Pancreas (tissue), 10 donors: ENCODE results near the gene PDE8A. TPM values are rescaled to one million over a fixed set of nuclear protein-coding genes. Genes with fewer than 3 reads are reported as not detected.

Source experiments
- ATAC-seq, 4 donors: fragments of 200-7000 bp; cut with Tn5 transposase; one replicate each; pipeline versions ENCODE4 v1.8.0 to v1.9.1; 2020; ENCODE audit warnings: mild to moderate bottlenecking in 4 of 4, moderate library complexity in 4 of 4
- DNase-seq, 6 donors: peaks; one replicate each; pipeline ENCODE4 v3.0.0-alpha.2; 2020
- FAIRE-seq: peaks from 2 replicates; lab custom pipeline; 2012; peaks lifted over from hg19 to GRCh38; lab: Jason Lieb, UNC
- H3K27ac ChIP-seq, 4 donors: fragments of 200-600 bp; sonication (generic); 1 replicate in 3 of 4; 2 replicates in 1 of 4; pipeline versions ENCODE4 v1.5.0 to v1.8.0; 2020
- H3K27me3 ChIP-seq, 4 donors: fragments of 200-600 bp; one replicate each; pipeline ENCODE4 v1.8.0; 2021
- H3K36me3 ChIP-seq, 3 donors: fragments of 200-600 bp; sonication (generic) in 1 of 3; one replicate each; pipeline versions ENCODE4 v1.5.0 to v1.8.0; 2020 to 2021
- H3K4me1 ChIP-seq, 3 donors: fragments of 200-600 bp; one replicate each; pipeline ENCODE4 v1.8.0; 2021
- H3K4me3 ChIP-seq, 4 donors: fragments of 200-600 bp; sonication (generic) in 2 of 4; one replicate each; pipeline versions ENCODE4 v1.5.0 to v1.8.0; 2020 to 2021
- H3K9me3 ChIP-seq, 4 donors: fragments of 200-600 bp; one replicate each; pipeline ENCODE4 v1.8.0; 2021
- CTCF ChIP-seq, 4 donors: fragments of 200-600 bp; sonication (generic) in 3 of 4; IDR thresholded peaks; one replicate each; pipeline versions ENCODE4 v1.5.0 to v1.8.0; 2021; ENCODE audit warnings: antibody characterized with exemption in 4 of 4
- WGBS, 2 donors: extraction: QIAGEN DNeasy Blood & Tissue Kit; methylation state at CpG; one replicate each; pipeline ENCODE4 v1.1.7; 2013; 5-methylcytosine and 5-hydroxymethylcytosine counted together
- intact Hi-C, 3 donors: fragments of 100-400 bp; cut with DNase I; formaldehyde crosslinking; loops; one replicate each; pipeline versions ENCODE4 v1.11.1 to v1.14.2; 2022
- polyA plus RNA-seq, 2 donors: library from polyadenylated mRNA; stranded (reverse); fragments of 200-250 nt; gene quantifications; one replicate each; pipeline ENCODE4 v1.2.3, GENCODE V29; 2013
- total RNA-seq, 6 donors: library from RNA; stranded (reverse); fragmentation: NEBNext Ultra II Directional in 4 of 6; extraction: Animal tissue kit (Norgen Biotek cat#: 25700) in 4 of 6; gene quantifications; one replicate each; pipeline versions ENCODE4 v1.2.1 to v1.2.4, GENCODE V29; 2021 to 2023
- donor health status: healthy with polysubstance abuse.
- donor health status: DM: no; HTN: no; CAD: no; lungs with moderate emphysema.
- donor health status: DM: no; HTN: no; CAD: no.
- donor health status: control.
- donor health status: control.
- donor health status: Bipolar disorder and iron deficiency.
- donor health status: DM: yes; HTN: yes; CAD: no.
- donor health status: DM: no; HTN: no; CAD: no.
- donor health status: DM: no; HTN: no; CAD: no.
- donor health status: DM: yes; HTN: yes; CAD: no.

The PDE8A gene
- total and polyA plus RNA-seq, 8 donors: 14.7 to 31.3 (median 20.7) TPM

GRCh38 chr15:85031086-85031943 is 49.7 kb downstream of the PDE8A start:
- FAIRE-seq: no peak
- Histone ChIP-seq H3K27me3 (no peaks in the 10 kb centered on the region), H3K36me3 (no peaks in the 10 kb centered on the region), H3K4me3 (no peak overlapping the region), H3K27ac (peak overlapping the region; percentile 13 to 80 (median 42)), H3K4me1 (peaks cover 37 to 73% (median 60%) of the 10 kb centered on the region in 3 donors), H3K9me3 (no peaks in the 10 kb centered on the region)
- intact Hi-C loops: no loop called here
- 37 to 51% methylated on average over 6 of the region's 6 CpGs for WGBS, 2 donors
- DNase-seq: no peak
- peak in 3 of 4 donors; percentile 24 to 41 (median 33) for ATAC-seq
- no peak for TF ChIP-seq CTCF (IDR thresholded peaks at IDR 0.05)

GRCh38 chr15:85031944-85032558 is 50.4 kb downstream of the PDE8A start:
- ATAC-seq (peak; percentile 31 to 50 (median 40)), FAIRE-seq (no peak), DNase-seq (no peak)
- Histone ChIP-seq H3K4me3 (no peak overlapping the region), H3K9me3 (no peaks in the 10 kb centered on the region), H3K27me3 (no peaks in the 10 kb centered on the region), H3K36me3 (no peaks in the 10 kb centered on the region), H3K4me1 (peaks cover 37 to 66% (median 53%) of the 10 kb centered on the region in 3 donors), H3K27ac (peak overlapping the region; percentile 13 to 80 (median 42))
- WGBS, 2 donors: 34 to 37% methylated on average over 2 of the region's 2 CpGs
- no peak for TF ChIP-seq CTCF (IDR thresholded peaks at IDR 0.05)
- intact Hi-C loops: no loop called here

GRCh38 chr15:85033148-85033547 is 51.5 kb downstream of the PDE8A start:
- 26 to 41% methylated on average over 1 of the region's 1 CpG for WGBS, 2 donors
- DNase-seq (no peak), ATAC-seq (peak in 2 of 4 donors; percentile 20 to 26), FAIRE-seq (no peak)
- Histone ChIP-seq H3K4me3 (no peak overlapping the region), H3K9me3 (no peaks in the 10 kb centered on the region), H3K27me3 (no peaks in the 10 kb centered on the region), H3K4me1 (peaks cover 42 to 58% (median 46%) of the 10 kb centered on the region in 3 donors), H3K36me3 (no peaks in the 10 kb centered on the region), H3K27ac (peak overlapping the region in 2 of 4 donors; percentile 72 to 80)
- intact Hi-C loops: no loop called here
- no peak for TF ChIP-seq CTCF (IDR thresholded peaks at IDR 0.05)

- ATAC-seq (no peak), DNase-seq (no peak), FAIRE-seq (no peak)
- no peaks in the 10 kb centered on the region for H3K9me3 ChIP-seq
- WGBS, 2 donors: 95 to 96% methylated on average over 5 of the region's 5 CpGs
- H3K4me1 ChIP-seq: peaks cover 38 to 47% (median 41%) of the 10 kb centered on the region in 3 donors
- no peak for TF ChIP-seq CTCF (IDR thresholded peaks at IDR 0.05)
- intact Hi-C loops: no loop called here
- H3K4me3 ChIP-seq: no peak overlapping the region
- H3K36me3 ChIP-seq: no peaks in the 10 kb centered on the region
- H3K27me3 ChIP-seq: no peaks in the 10 kb centered on the region
- no peak overlapping the region for H3K27ac ChIP-seq
These were observed 52.6 kb downstream of the PDE8A start for GRCh38 chr15:85034276-85034675.
